ENCODE results near the gene FMNL2.
"Not testable (repeated sequence)": the region's sequence is repeated elsewhere in the genome, so short reads cannot be mapped to it uniquely, and the experiment has no call there.

FMNL2 gene

GRCh38 chr2:152510621-152511020, 175.6 kb downstream of the FMNL2 start:
- DNase-seq, result no peak
- no peak overlapping the region for H3K27ac ChIP-seq (ENCODE audit: insufficient read depth, low read length, poor library complexity, severe bottlenecking)
- no peaks in the 10 kb centered on the region for H3K27me3 ChIP-seq (replicated peaks; ENCODE audit: control insufficient read depth, insufficient read depth, low read length, poor library complexity, severe bottlenecking)
- H3K4me1 ChIP-seq (ENCODE audit: control insufficient read depth, insufficient read depth, low read length, poor library complexity, severe bottlenecking), result no peaks in the 10 kb centered on the region
- H3K4me3 ChIP-seq (ENCODE audit: insufficient read depth, low read depth, low read length, poor library complexity, severe bottlenecking), result no peak overlapping the region
- no peaks in the 10 kb centered on the region for H3K9me3 ChIP-seq (ENCODE audit: control insufficient read depth, low read length)
- no peaks in the 10 kb centered on the region for H3K36me3 ChIP-seq (ENCODE audit: control insufficient read depth, insufficient read depth, low read length)

- Histone ChIP-seq H3K27ac (ENCODE audit: insufficient read depth, low read length, poor library complexity, severe bottlenecking) (no peak overlapping the region), H3K9me3 (ENCODE audit: control insufficient read depth, low read length) (no peaks in the 10 kb centered on the region), H3K4me1 (ENCODE audit: control insufficient read depth, insufficient read depth, low read length, poor library complexity, severe bottlenecking) (no peaks in the 10 kb centered on the region), H3K4me3 (ENCODE audit: insufficient read depth, low read depth, low read length, poor library complexity, severe bottlenecking) (no peak overlapping the region), H3K27me3 (replicated peaks; ENCODE audit: control insufficient read depth, insufficient read depth, low read length, poor library complexity, severe bottlenecking) (no peaks in the 10 kb centered on the region), H3K36me3 (ENCODE audit: control insufficient read depth, insufficient read depth, low read length) (no peaks in the 10 kb centered on the region)
- DNase-seq, result no peak
These were observed 177.0 kb downstream of the FMNL2 start for GRCh38 chr2:152511981-152512380.

- Histone ChIP-seq H3K9me3 (ENCODE audit: control insufficient read depth, low read length) (no peaks in the 10 kb centered on the region), H3K27ac (ENCODE audit: insufficient read depth, low read length, poor library complexity, severe bottlenecking) (no peak overlapping the region)
These were observed 178.1 kb downstream of the FMNL2 start for GRCh38 chr2:152513029-152513428.

GRCh38 chr2:152513681-152514080, 178.7 kb downstream of the FMNL2 start:
- Histone ChIP-seq H3K4me1 (ENCODE audit: control insufficient read depth, insufficient read depth, low read length, poor library complexity, severe bottlenecking) (no peaks in the 10 kb centered on the region), H3K36me3 (ENCODE audit: control insufficient read depth, insufficient read depth, low read length) (no peaks in the 10 kb centered on the region), H3K27ac (ENCODE audit: insufficient read depth, low read length, poor library complexity, severe bottlenecking) (no peak overlapping the region), H3K9me3 (ENCODE audit: control insufficient read depth, low read length) (no peaks in the 10 kb centered on the region), H3K4me3 (ENCODE audit: insufficient read depth, low read depth, low read length, poor library complexity, severe bottlenecking) (no peak overlapping the region), H3K27me3 (replicated peaks; ENCODE audit: control insufficient read depth, insufficient read depth, low read length, poor library complexity, severe bottlenecking) (no peaks in the 10 kb centered on the region)
- DNase-seq, result no peak

More at GRCh38 chr2:152513029-152513428, 178.1 kb downstream of the FMNL2 start:
- Histone ChIP-seq H3K4me1 (ENCODE audit: control insufficient read depth, insufficient read depth, low read length, poor library complexity, severe bottlenecking) (no peaks in the 10 kb centered on the region), H3K27me3 (replicated peaks; ENCODE audit: control insufficient read depth, insufficient read depth, low read length, poor library complexity, severe bottlenecking) (no peaks in the 10 kb centered on the region), H3K36me3 (ENCODE audit: control insufficient read depth, insufficient read depth, low read length) (no peaks in the 10 kb centered on the region), H3K4me3 (ENCODE audit: insufficient read depth, low read depth, low read length, poor library complexity, severe bottlenecking) (no peak overlapping the region)
- no peak for DNase-seq

GRCh38 chr2:152518034-152518433, 183.1 kb downstream of the FMNL2 start:
- DNase-seq, result no peak
- H3K36me3 ChIP-seq (ENCODE audit: control insufficient read depth, insufficient read depth, low read length), result no peaks in the 10 kb centered on the region
- H3K9me3 ChIP-seq (ENCODE audit: control insufficient read depth, low read length), result no peaks in the 10 kb centered on the region
- no peaks in the 10 kb centered on the region for H3K27me3 ChIP-seq (replicated peaks; ENCODE audit: control insufficient read depth, insufficient read depth, low read length, poor library complexity, severe bottlenecking)
- no peak overlapping the region for H3K27ac ChIP-seq (ENCODE audit: insufficient read depth, low read length, poor library complexity, severe bottlenecking)
- no peaks in the 10 kb centered on the region for H3K4me1 ChIP-seq (ENCODE audit: control insufficient read depth, insufficient read depth, low read length, poor library complexity, severe bottlenecking)
- no peak overlapping the region for H3K4me3 ChIP-seq (ENCODE audit: insufficient read depth, low read depth, low read length, poor library complexity, severe bottlenecking)

- no peak for DNase-seq
- H3K4me3 ChIP-seq (ENCODE audit: insufficient read depth, low read depth, low read length, poor library complexity, severe bottlenecking), result no peak overlapping the region
- H3K27ac ChIP-seq (ENCODE audit: insufficient read depth, low read length, poor library complexity, severe bottlenecking), result no peak overlapping the region
These were observed 183.9 kb downstream of the FMNL2 start for GRCh38 chr2:152518641-152519580.

GRCh38 chr2:152519581-152519952, 184.6 kb downstream of the FMNL2 start:
- Histone ChIP-seq H3K9me3 (ENCODE audit: control insufficient read depth, low read length) (no peaks in the 10 kb centered on the region), H3K4me1 (ENCODE audit: control insufficient read depth, insufficient read depth, low read length, poor library complexity, severe bottlenecking) (no peaks in the 10 kb centered on the region), H3K27me3 (replicated peaks; ENCODE audit: control insufficient read depth, insufficient read depth, low read length, poor library complexity, severe bottlenecking) (no peaks in the 10 kb centered on the region), H3K36me3 (ENCODE audit: control insufficient read depth, insufficient read depth, low read length) (no peaks in the 10 kb centered on the region), H3K4me3 (ENCODE audit: insufficient read depth, low read depth, low read length, poor library complexity, severe bottlenecking) (no peak overlapping the region), H3K27ac (ENCODE audit: insufficient read depth, low read length, poor library complexity, severe bottlenecking) (no peak overlapping the region)
- no peak for DNase-seq

More at GRCh38 chr2:152518641-152519580, 183.9 kb downstream of the FMNL2 start:
- no peaks in the 10 kb centered on the region for H3K27me3 ChIP-seq (replicated peaks; ENCODE audit: control insufficient read depth, insufficient read depth, low read length, poor library complexity, severe bottlenecking)
- H3K4me1 ChIP-seq (ENCODE audit: control insufficient read depth, insufficient read depth, low read length, poor library complexity, severe bottlenecking), result no peaks in the 10 kb centered on the region
- H3K36me3 ChIP-seq (ENCODE audit: control insufficient read depth, insufficient read depth, low read length), result no peaks in the 10 kb centered on the region
- H3K9me3 ChIP-seq (ENCODE audit: control insufficient read depth, low read length), result no peaks in the 10 kb centered on the region

- no peaks in the 10 kb centered on the region for H3K36me3 ChIP-seq (ENCODE audit: control insufficient read depth, insufficient read depth, low read length)
- H3K4me3 ChIP-seq (ENCODE audit: insufficient read depth, low read depth, low read length, poor library complexity, severe bottlenecking), result no peak overlapping the region
- no peak overlapping the region for H3K27ac ChIP-seq (ENCODE audit: insufficient read depth, low read length, poor library complexity, severe bottlenecking)
- no peaks in the 10 kb centered on the region for H3K4me1 ChIP-seq (ENCODE audit: control insufficient read depth, insufficient read depth, low read length, poor library complexity, severe bottlenecking)
- H3K9me3 ChIP-seq (ENCODE audit: control insufficient read depth, low read length), result no peaks in the 10 kb centered on the region
- no peak for DNase-seq
- H3K27me3 ChIP-seq (replicated peaks; ENCODE audit: control insufficient read depth, insufficient read depth, low read length, poor library complexity, severe bottlenecking), result no peaks in the 10 kb centered on the region
These were observed 185.8 kb downstream of the FMNL2 start for GRCh38 chr2:152520759-152521158.

- H3K4me1 ChIP-seq (ENCODE audit: control insufficient read depth, insufficient read depth, low read length, poor library complexity, severe bottlenecking); H3K27me3 ChIP-seq (replicated peaks; ENCODE audit: control insufficient read depth, insufficient read depth, low read length, poor library complexity, severe bottlenecking); H3K36me3 ChIP-seq (ENCODE audit: control insufficient read depth, insufficient read depth, low read length); H3K4me3 ChIP-seq (ENCODE audit: insufficient read depth, low read depth, low read length, poor library complexity, severe bottlenecking); H3K27ac ChIP-seq (ENCODE audit: insufficient read depth, low read length, poor library complexity, severe bottlenecking); H3K9me3 ChIP-seq (ENCODE audit: control insufficient read depth, low read length); DNase-seq: not testable (repeated sequence)
These were observed 187.5 kb downstream of the FMNL2 start for GRCh38 chr2:152522446-152522845.

GRCh38 chr2:152523091-152523490, 188.1 kb downstream of the FMNL2 start:
- Histone ChIP-seq H3K27ac (ENCODE audit: insufficient read depth, low read length, poor library complexity, severe bottlenecking) (no peak overlapping the region), H3K4me3 (ENCODE audit: insufficient read depth, low read depth, low read length, poor library complexity, severe bottlenecking) (no peak overlapping the region), H3K36me3 (ENCODE audit: control insufficient read depth, insufficient read depth, low read length) (no peaks in the 10 kb centered on the region), H3K27me3 (replicated peaks; ENCODE audit: control insufficient read depth, insufficient read depth, low read length, poor library complexity, severe bottlenecking) (no peaks in the 10 kb centered on the region), H3K4me1 (ENCODE audit: control insufficient read depth, insufficient read depth, low read length, poor library complexity, severe bottlenecking) (no peaks in the 10 kb centered on the region), H3K9me3 (ENCODE audit: control insufficient read depth, low read length) (no peaks in the 10 kb centered on the region)
- no peak for DNase-seq

Measured in effector memory CD4-positive, alpha-beta T cell (primary cell).